Adipocyte (in vitro differentiated cells): Measurements from ENCODE around the gene MACROD2.
A peak's percentile ranks its signal among the peaks of the same experiment; 100 is the strongest.

Experiments
- DNase-seq: peaks from one replicate; pipeline ENCODE4 v3.0.0-alpha.2; 2015; ENCODE audit warnings: low read depth
- H3K27me3 ChIP-seq: replicated peaks from 2 replicates; pipeline ENCODE4 v1.7.0; 2013; ENCODE audit warnings: mild to moderate bottlenecking, low read length, moderate library complexity; ENCODE audit not compliant: control insufficient read depth, insufficient read depth
- H3K36me3 ChIP-seq: 2 replicates; pipeline ENCODE4 v1.7.0; 2013; ENCODE audit warnings: low read length, mild to moderate bottlenecking, moderate library complexity; ENCODE audit not compliant: control insufficient read depth, insufficient read depth, severe bottlenecking
- H3K4me1 ChIP-seq: 2 replicates; pipeline ENCODE4 v1.7.0; 2013; ENCODE audit warnings: mild to moderate bottlenecking, low read length, moderate library complexity; ENCODE audit not compliant: control insufficient read depth, insufficient read depth
- H3K4me3 ChIP-seq: 2 replicates; pipeline ENCODE4 v1.7.0; 2013; ENCODE audit warnings: mild to moderate bottlenecking, low read length, moderate library complexity
- H3K9ac ChIP-seq: 2 replicates; pipeline ENCODE4 v1.7.0; 2013; ENCODE audit warnings: mild to moderate bottlenecking, low read length, moderate library complexity
- H3K9me3 ChIP-seq: 2 replicates; pipeline ENCODE4 v1.7.0; 2013; ENCODE audit warnings: mild to moderate bottlenecking, low read length, moderate library complexity; ENCODE audit not compliant: control insufficient read depth

The MACROD2 gene

GRCh38 chr20:14062786-14063185, 67.5 kb downstream of the MACROD2 start:
- Histone ChIP-seq H3K4me3 (no peak overlapping the region), H3K9me3 (no peaks in the 10 kb centered on the region), H3K4me1 (no peaks in the 10 kb centered on the region), H3K27me3 (no peaks in the 10 kb centered on the region), H3K36me3 (no peaks in the 10 kb centered on the region), H3K9ac (no peak overlapping the region)
- DNase-seq: peak; percentile 26

- Histone ChIP-seq H3K9me3 (no peaks in the 10 kb centered on the region), H3K27me3 (no peaks in the 10 kb centered on the region), H3K36me3 (no peaks in the 10 kb centered on the region), H3K4me3 (no peak overlapping the region), H3K4me1 (no peaks in the 10 kb centered on the region), H3K9ac (no peak overlapping the region)
- DNase-seq: no peak
Observed at GRCh38 chr20:14064333-14064732, 69.0 kb downstream of the MACROD2 start.

GRCh38 chr20:14064921-14065320, 69.6 kb downstream of the MACROD2 start:
- Histone ChIP-seq H3K4me1 (no peaks in the 10 kb centered on the region), H3K27me3 (no peaks in the 10 kb centered on the region), H3K9me3 (no peaks in the 10 kb centered on the region), H3K4me3 (no peak overlapping the region), H3K9ac (no peak overlapping the region), H3K36me3 (no peaks in the 10 kb centered on the region)
- no peak for DNase-seq

DNA sequence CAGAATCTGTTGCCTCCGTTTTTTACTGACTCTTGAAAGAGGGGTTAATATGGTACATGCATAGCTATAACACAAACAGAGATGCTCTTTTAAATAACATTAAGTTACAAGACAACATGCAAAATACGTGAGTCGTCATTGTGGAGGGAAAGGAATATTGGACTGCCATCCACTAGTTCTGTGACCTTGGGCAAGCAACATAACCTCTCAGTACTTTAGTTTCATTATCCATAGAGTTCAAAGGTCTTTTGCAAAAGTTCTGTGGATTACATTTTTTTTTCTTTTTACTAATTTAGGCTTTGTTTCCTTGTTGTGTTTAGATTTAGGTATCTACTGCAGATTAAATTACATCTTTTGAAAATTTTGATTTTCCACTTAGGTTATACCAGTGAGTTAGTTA, 70.5 kb downstream of the MACROD2 start:
- Histone ChIP-seq H3K36me3 (no peaks in the 10 kb centered on the region), H3K4me1 (no peaks in the 10 kb centered on the region), H3K9ac (no peak overlapping the region), H3K9me3 (no peaks in the 10 kb centered on the region), H3K27me3 (no peaks in the 10 kb centered on the region), H3K4me3 (no peak overlapping the region)
- no peak for DNase-seq

- DNase-seq: no peak
- H3K4me3 ChIP-seq: no peak overlapping the region
- no peaks in the 10 kb centered on the region for H3K27me3 ChIP-seq
- no peaks in the 10 kb centered on the region for H3K36me3 ChIP-seq
- no peak overlapping the region for H3K9ac ChIP-seq
- H3K4me1 ChIP-seq: no peaks in the 10 kb centered on the region
- no peaks in the 10 kb centered on the region for H3K9me3 ChIP-seq
Observed at GRCh38 chr20:14067603-14068002, 72.3 kb downstream of the MACROD2 start.

- DNase-seq: peak; percentile 7
- H3K9me3 ChIP-seq: no peaks in the 10 kb centered on the region
Observed at GRCh38 chr20:14069796-14070195, 74.5 kb downstream of the MACROD2 start.

DNA sequence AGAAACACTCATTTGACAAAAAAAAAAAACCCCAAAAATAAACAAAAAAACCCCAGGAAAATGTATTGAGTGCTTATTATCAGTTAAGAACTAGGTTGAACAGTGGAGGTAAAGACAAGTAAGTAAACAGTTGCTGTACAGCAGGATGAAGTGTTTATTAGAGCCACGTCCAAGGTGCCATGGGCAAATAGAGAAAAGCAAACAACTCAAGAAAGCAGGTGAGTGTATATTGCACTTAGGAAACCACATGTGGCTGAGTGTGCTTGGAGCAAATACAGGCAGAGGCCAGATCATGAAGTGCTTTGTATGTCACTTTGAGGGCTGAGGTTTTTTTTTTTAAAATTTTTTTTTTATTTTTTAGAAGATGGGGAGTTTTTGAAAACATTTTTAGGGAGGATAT, 98.3 kb downstream of the MACROD2 start:
- Histone ChIP-seq H3K4me3 (no peak overlapping the region), H3K9me3 (no peaks in the 10 kb centered on the region), H3K4me1 (no peaks in the 10 kb centered on the region), H3K36me3 (no peaks in the 10 kb centered on the region), H3K27me3 (no peaks in the 10 kb centered on the region), H3K9ac (no peak overlapping the region)
- no peak for DNase-seq

More at GRCh38 chr20:14069796-14070195, 74.5 kb downstream of the MACROD2 start:
- Histone ChIP-seq H3K27me3 (no peaks in the 10 kb centered on the region), H3K36me3 (no peaks in the 10 kb centered on the region), H3K9ac (no peak overlapping the region), H3K4me3 (no peak overlapping the region), H3K4me1 (no peaks in the 10 kb centered on the region)

DNA sequence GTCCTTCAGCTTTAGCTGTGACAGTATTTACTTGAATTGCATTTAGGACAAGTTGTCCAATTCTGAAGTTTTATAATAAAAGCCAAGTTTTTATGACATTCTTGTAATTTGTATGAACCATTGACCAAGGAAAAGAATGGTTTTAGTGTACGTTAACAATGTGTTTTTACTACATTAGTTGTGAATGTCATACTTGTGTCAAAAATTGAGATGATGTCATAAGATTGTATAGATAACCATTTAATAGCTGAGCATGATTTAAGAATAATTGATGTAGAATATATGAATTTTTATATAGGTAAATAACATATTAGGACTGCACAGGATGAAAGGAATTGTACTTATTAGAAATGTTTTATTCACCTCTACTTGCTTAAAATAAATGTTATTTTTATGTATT, 102.9 kb downstream of the MACROD2 start:
- no peaks in the 10 kb centered on the region for H3K36me3 ChIP-seq
- H3K9me3 ChIP-seq: no peaks in the 10 kb centered on the region
- H3K27me3 ChIP-seq: no peaks in the 10 kb centered on the region
- no peak overlapping the region for H3K9ac ChIP-seq
- no peak for DNase-seq
- no peaks in the 10 kb centered on the region for H3K4me1 ChIP-seq
- H3K4me3 ChIP-seq: no peak overlapping the region

GRCh38 chr20:14113416-14113815, 118.1 kb downstream of the MACROD2 start:
- no peak overlapping the region for H3K4me3 ChIP-seq
- peaks cover 8% of the 10 kb centered on the region for H3K9me3 ChIP-seq
- H3K36me3 ChIP-seq: no peaks in the 10 kb centered on the region
- H3K9ac ChIP-seq: no peak overlapping the region
- no peaks in the 10 kb centered on the region for H3K4me1 ChIP-seq
- no peak for DNase-seq
- H3K27me3 ChIP-seq: no peaks in the 10 kb centered on the region

DNA sequence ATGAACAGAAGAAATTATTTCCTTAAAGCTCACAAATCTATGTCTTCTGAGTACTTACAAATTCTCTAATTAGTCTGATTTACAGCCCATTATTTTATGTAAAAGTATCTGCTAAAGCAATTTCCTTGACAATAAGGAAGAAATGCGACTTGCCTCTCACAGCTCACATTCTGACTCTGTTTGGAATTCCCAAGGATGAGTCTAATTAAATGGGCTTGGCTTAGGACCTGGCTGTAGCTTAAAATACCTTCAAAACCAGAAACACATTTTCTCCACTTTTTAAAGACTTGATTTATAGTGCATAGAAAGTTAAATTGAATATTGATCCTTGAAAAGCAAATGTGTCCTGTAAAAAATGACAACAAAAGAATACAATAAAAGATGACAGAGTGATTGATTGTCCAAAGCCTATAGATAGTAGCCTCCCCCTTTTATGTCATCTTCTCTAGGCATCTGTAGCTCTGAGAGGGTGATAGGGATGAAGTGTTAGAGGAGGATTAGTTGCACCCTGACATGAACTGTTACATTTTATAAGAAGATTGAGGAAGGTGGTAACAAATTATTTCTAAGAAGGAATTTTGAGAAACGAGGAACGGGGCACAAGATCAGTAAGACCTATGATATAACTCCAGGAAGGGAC, 118.9 kb downstream of the MACROD2 start:
- no peak for DNase-seq
- no peaks in the 10 kb centered on the region for H3K4me1 ChIP-seq
- peaks cover 8% of the 10 kb centered on the region for H3K9me3 ChIP-seq
- no peak overlapping the region for H3K4me3 ChIP-seq
- H3K27me3 ChIP-seq: no peaks in the 10 kb centered on the region
- no peak overlapping the region for H3K9ac ChIP-seq
- H3K36me3 ChIP-seq: no peaks in the 10 kb centered on the region

DNA sequence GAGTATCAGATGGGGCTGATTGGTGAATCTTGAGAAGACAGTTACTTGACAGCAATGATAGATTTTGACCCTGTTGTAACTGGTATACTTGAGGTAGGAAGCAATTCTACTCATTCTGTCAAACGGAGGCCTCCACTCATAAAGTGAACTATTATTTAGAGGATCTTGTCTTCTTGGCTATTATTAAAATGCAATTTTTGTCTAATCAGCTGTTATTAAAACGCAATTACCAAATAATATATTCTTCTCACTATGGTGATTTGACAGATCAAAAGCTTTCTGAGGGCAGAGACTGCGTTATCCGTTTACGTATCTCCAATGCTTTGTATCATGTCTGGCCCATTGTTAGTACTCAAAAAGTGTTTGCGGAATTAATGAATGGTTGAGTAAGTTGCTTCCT, 120.7 kb downstream of the MACROD2 start:
- DNase-seq: no peak
- Histone ChIP-seq H3K4me1 (no peaks in the 10 kb centered on the region), H3K36me3 (no peaks in the 10 kb centered on the region), H3K9me3 (no peaks in the 10 kb centered on the region), H3K9ac (no peak overlapping the region), H3K4me3 (no peak overlapping the region), H3K27me3 (no peaks in the 10 kb centered on the region)

DNA sequence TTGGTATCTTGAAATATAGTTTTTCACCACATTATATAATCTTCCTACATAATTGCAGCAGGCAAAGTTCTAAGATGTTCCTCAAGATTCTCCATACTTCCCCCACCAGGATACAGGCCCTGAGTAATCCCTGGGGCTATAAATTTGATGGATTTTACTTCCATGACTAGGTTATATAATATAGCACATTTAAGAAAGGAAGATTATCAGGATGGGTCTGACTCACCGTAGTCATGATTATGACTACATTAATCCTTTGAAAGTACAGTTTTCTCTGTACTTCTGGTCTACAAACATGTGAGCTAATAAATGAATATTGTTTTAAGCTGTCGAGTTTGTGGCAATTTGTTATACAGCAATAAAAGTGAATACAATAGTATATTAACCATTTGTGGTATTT, 122.5 kb downstream of the MACROD2 start:
- Histone ChIP-seq H3K4me3 (no peak overlapping the region), H3K4me1 (no peaks in the 10 kb centered on the region), H3K27me3 (no peaks in the 10 kb centered on the region), H3K36me3 (no peaks in the 10 kb centered on the region), H3K9me3 (no peaks in the 10 kb centered on the region), H3K9ac (no peak overlapping the region)
- no peak for DNase-seq
